NCI-H2029 (cell line): Measurements from ENCODE around the gene EEPD1.
"Not testable (repeated sequence)": the region's sequence is repeated elsewhere in the genome, so short reads cannot be mapped to it uniquely, and the experiment has no call there.

Experiments
- DNase-seq: peaks from one replicate; lab custom pipeline; 2025; lab: John Stamatoyannopoulos, UW

Gene EEPD1

GRCh38 chr7:36152756-36153570, at the start of gene EEPD1:
TSS of gene EEPD1 (plus strand) at chr7:36153254. CDS start at chr7:36154325, 1,071 bp downstream.
- peak; percentile 96 for DNase-seq

- DNase-seq: no peak
These were observed 49.1 kb upstream of the EEPD1 start for GRCh38 chr7:36103837-36104561.

GRCh38 chr7:36106972-36107908, 45.8 kb upstream of the EEPD1 start:
- not testable (repeated sequence) for DNase-seq

- no peak for DNase-seq
These were observed 45.0 kb upstream of the EEPD1 start for GRCh38 chr7:36107926-36108631.

- peak; percentile 58 for DNase-seq
These were observed 43.9 kb upstream of the EEPD1 start for GRCh38 chr7:36109013-36109627.

- no peak for DNase-seq
These were observed 42.5 kb upstream of the EEPD1 start for GRCh38 chr7:36110584-36110983.

GRCh38 chr7:36112969-36113368, 40.1 kb upstream of the EEPD1 start:
- DNase-seq: no peak

- DNase-seq: no peak
These were observed 38.7 kb upstream of the EEPD1 start for GRCh38 chr7:36114355-36114754.

GRCh38 chr7:36115448-36116321, 37.4 kb upstream of the EEPD1 start:
- no peak for DNase-seq

- DNase-seq: no peak
These were observed 36.5 kb upstream of the EEPD1 start for GRCh38 chr7:36116347-36117202.

- no peak for DNase-seq
These were observed 35.7 kb upstream of the EEPD1 start for GRCh38 chr7:36117203-36117840.

- no peak for DNase-seq
These were observed 34.7 kb upstream of the EEPD1 start for GRCh38 chr7:36118344-36118743.

GRCh38 chr7:36119005-36119706, 33.9 kb upstream of the EEPD1 start:
- DNase-seq: peak; percentile 62

- peak; percentile 32 for DNase-seq
These were observed 32.9 kb upstream of the EEPD1 start for GRCh38 chr7:36119983-36120646.

- DNase-seq: not testable (repeated sequence)
These were observed 27.4 kb upstream of the EEPD1 start for GRCh38 chr7:36125630-36126029.

- no peak for DNase-seq
These were observed 25.8 kb upstream of the EEPD1 start for GRCh38 chr7:36127075-36127740.
